H1 (cell line): ENCODE results near the gene ASCL5. TPM values are rescaled to one million over a fixed set of nuclear protein-coding genes. Genes with fewer than 3 reads are reported as not detected.
A peak's percentile ranks its signal among the peaks of the same experiment; 100 is the strongest.

Experiments
- BCL11A ChIP-seq, 2 experiments: IDR thresholded peaks; one replicate each; pipeline ENCODE4 v1.6.1; 2011; ENCODE audit warnings: low read depth in 2 of 2, low read length in 2 of 2, mild to moderate bottlenecking in 2 of 2
- BRCA1 ChIP-seq: IDR thresholded peaks from 2 replicates; pipeline ENCODE4 v1.6.1; 2012; ENCODE audit warnings: low read depth, low read length, improper control_type of control experiment
- CEBPB ChIP-seq: IDR thresholded peaks from 2 replicates; pipeline ENCODE4 v1.6.1; 2012; ENCODE audit warnings: low read depth, low read length
- CTCF ChIP-seq, 3 experiments: IDR thresholded peaks; 1 replicate in 2 of 3; 2 replicates in 1 of 3; pipeline versions ENCODE4 v1.5.1 to v1.6.1; 2011; ENCODE audit warnings: low read length in 3 of 3, mild to moderate bottlenecking in 3 of 3, inconsistent platforms in 2 of 3, low read depth in 1 of 3, moderate library complexity in 1 of 3; ENCODE audit not compliant: insufficient read depth in 1 of 3; ENCODE audit errors: control extremely low read depth in 1 of 3
- EP300 ChIP-seq, 2 experiments: IDR thresholded peaks; 1 replicate in 1 of 2; 2 replicates in 1 of 2; pipeline ENCODE4 v1.6.1; 2011 to 2012; ENCODE audit warnings: low read depth in 2 of 2, low read length in 2 of 2, mild to moderate bottlenecking in 2 of 2, borderline replicate concordance in 1 of 2, inconsistent platforms in 1 of 2, moderate library complexity in 1 of 2
- EZH2 ChIP-seq: fragments of 200-600 bp; sonication (generic); IDR thresholded peaks from 2 replicates; pipeline ENCODE4 v1.7.1; 2012; ENCODE audit warnings: low read depth, mild to moderate bottlenecking, moderate library complexity, low read length, inconsistent platforms; ENCODE audit not compliant: severe bottlenecking
- GTF2F1 ChIP-seq: IDR thresholded peaks from 2 replicates; pipeline ENCODE4 v1.6.1; 2012; ENCODE audit warnings: low read depth, low read length, improper control_type of control experiment, borderline replicate concordance
- HDAC6 ChIP-seq: IDR thresholded peaks from one replicate; pipeline ENCODE4 v1.7.1; 2012; ENCODE audit warnings: low read depth, mild to moderate bottlenecking, inconsistent platforms, low read length, moderate library complexity
- KDM4A ChIP-seq: IDR thresholded peaks from one replicate; pipeline ENCODE4 v1.7.1; 2012; ENCODE audit warnings: low read depth, mild to moderate bottlenecking, moderate library complexity, low read length, inconsistent platforms; ENCODE audit not compliant: severe bottlenecking
- MAX ChIP-seq: IDR thresholded peaks from 2 replicates; pipeline ENCODE4 v1.6.1; 2012; ENCODE audit warnings: inconsistent platforms
- NRF1 ChIP-seq: IDR thresholded peaks from 2 replicates; pipeline ENCODE4 v1.6.1; 2011; ENCODE audit warnings: mild to moderate bottlenecking, low read depth, low read length, improper control_type of control experiment
- SAP30 ChIP-seq: fragments of 300-600 bp; sonication (generic); IDR thresholded peaks from 2 replicates; pipeline ENCODE4 v1.7.1; 2012; ENCODE audit warnings: low read length, moderate library complexity, mild to moderate bottlenecking, inconsistent platforms; ENCODE audit not compliant: insufficient read depth, insufficient replicate concordance
- SIX5 ChIP-seq: IDR thresholded peaks from 2 replicates; pipeline ENCODE4 v1.6.1; 2011; ENCODE audit warnings: mild to moderate bottlenecking, low read depth, low read length
- TAF7 ChIP-seq: optimal IDR thresholded peaks from 2 replicates; pipeline ENCODE3; 2011; ENCODE audit warnings: low read depth, mild to moderate bottlenecking, inconsistent platforms, low read length, moderate library complexity, borderline replicate concordance
- TCF12 ChIP-seq: IDR thresholded peaks from 2 replicates; pipeline ENCODE4 v1.6.1; 2011; ENCODE audit warnings: low read depth, mild to moderate bottlenecking, low read length
- polyA plus RNA-seq, 7 experiments: library from polyadenylated mRNA; depleted of rRNA in 3 of 7; stranded (reverse) in 5 of 7; unstranded in 2 of 7; fragments of >200 nt in 5 of 7; fragments of 200-250 nt in 2 of 7; gene quantifications; 1 replicate in 5 of 7; 2 replicates in 1 of 7; 4 replicates in 1 of 7; pipeline versions ENCODE4 v1.2.1 to v1.2.3, GENCODE V29; 2011 to 2013; ENCODE audit warnings: missing spikeins in 2 of 7, mixed read lengths in 2 of 7
- total RNA-seq: library from RNA; stranded (reverse); fragmentation: NEBNext Ultra II Directional; extraction: Animal tissue kit (Norgen Biotek cat#: 25700); gene quantifications from 2 replicates; pipeline ENCODE4 v1.2.1, GENCODE V29; 2021

The ASCL5 gene
- total and polyA plus RNA-seq, 2 of the 8 experiments (the other 6 are each of a cell fraction or from before 2014, with no cell fraction given), result 0.29 to 0.41 TPM

GRCh38 chr1:201171063-201172036 is 44.4 kb upstream of the ASCL5 start (continued):
- TF ChIP-seq TCF12 (no peak), EZH2 (no peak), SAP30 (no peak), EP300 (IDR thresholded peaks at IDR 0.05; ENCODE audit: borderline replicate concordance in 1 of 2, low read depth in 2 of 2, low read length in 2 of 2) (no peak), MAX (peak; percentile 39; the same call in 1 of the 2 replicates), NRF1 (no peak), GTF2F1 (no peak), HDAC6 (no peak), BCL11A (IDR thresholded peaks at IDR 0.05; ENCODE audit: low read depth in 2 of 2, low read length in 2 of 2) (no peak), CEBPB (no peak), KDM4A (no peak), SIX5 (no peak), CTCF (IDR thresholded peaks at IDR 0.05; ENCODE audit: control extremely low read depth in 1 of 3, insufficient read depth in 1 of 3, low read depth in 1 of 3, low read length in 3 of 3) (peak in 2 of 3 experiments; percentile 16 to 28; a peak in 2 of 4 replicates), TAF7 (no peak), BRCA1 (no peak)
